ENCODE measurements around the gene CBX6. TPM values are rescaled to one million over a fixed set of nuclear protein-coding genes. Genes with fewer than 3 reads are reported as not detected.

Gene CBX6
- total RNA-seq, 2 donors from 2014 or later: 60.1 to 62.9 TPM

DNA sequence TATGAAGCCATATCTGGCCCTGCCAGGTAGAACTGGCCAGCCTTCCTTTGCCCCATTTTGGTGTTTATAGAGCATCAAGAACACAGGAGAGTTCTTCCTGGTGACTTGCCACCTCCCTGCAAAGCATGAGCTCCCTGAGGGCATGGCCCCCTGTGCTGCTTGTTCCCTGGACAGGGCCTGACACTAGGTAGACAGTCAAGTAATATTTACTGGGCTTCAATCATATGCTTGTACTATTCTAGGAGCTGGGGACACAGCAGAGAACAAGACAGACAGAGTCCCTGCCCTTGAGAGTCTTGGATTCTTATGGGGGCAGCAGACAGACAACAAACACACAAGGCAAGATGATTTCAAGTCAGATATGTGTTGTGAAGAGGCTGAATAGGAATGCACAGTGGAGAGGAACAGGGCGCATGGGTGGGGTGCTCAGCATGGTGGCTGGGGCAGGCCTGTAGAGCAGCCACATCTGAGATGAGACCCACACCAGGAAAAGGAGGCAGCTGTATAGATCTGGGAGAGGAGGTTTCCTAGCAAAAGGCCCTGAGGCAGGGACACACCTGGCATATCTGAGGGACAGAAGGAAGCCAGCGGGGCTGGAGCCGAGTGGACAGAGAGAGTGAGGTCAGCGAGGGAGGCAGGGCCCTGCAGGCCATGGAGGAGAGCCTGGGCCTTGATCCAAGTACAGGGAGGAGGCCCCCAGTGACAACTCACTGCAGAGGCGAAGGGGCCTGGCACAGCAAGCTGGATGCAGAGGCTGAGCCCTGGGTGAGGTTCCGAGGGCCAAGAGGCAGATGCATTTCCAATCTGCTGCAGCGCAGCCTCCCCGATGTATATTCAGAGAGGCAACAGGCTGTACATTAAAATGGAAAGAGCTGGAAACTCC, 10.2 kb upstream of the CBX6 start:
- H3K4me3 Mint-ChIP-seq: peak overlapping the region; percentile 39
- H3K27ac Mint-ChIP-seq: peak overlapping the region; percentile 34
- no peak for ATAC-seq (replicated peaks)
- no peaks in the 10 kb centered on the region for H3K36me3 Mint-ChIP-seq (ENCODE audit: low read depth)
- H3K9me3 Mint-ChIP-seq: no peaks in the 10 kb centered on the region
- no peaks in the 10 kb centered on the region for H3K27me3 Mint-ChIP-seq
- peaks cover 14% of the 10 kb centered on the region for H3K4me1 Mint-ChIP-seq

DNA sequence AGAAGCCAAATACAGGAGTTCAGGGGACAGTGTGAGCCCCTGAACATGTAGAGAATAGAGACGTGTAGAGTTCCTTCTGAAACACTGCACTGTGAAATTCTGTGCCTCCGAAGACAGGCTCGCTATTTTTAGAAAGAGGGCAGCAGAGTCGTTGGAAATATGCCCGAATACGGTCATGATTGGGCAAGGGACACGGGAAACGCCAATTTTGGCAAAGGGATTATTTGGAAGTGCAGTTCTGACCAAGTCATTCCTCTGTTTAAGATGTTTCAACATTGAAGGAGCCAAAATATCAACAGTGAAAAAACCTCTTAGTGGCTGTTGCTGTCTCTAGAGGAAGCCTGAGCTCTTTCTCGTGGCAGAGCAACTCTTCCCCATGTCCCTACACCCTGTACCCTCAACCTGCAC, 9.5 kb upstream of the CBX6 start:
- Mint-ChIP-seq H3K27ac (no peak overlapping the region), H3K9me3 (no peaks in the 10 kb centered on the region), H3K27me3 (no peaks in the 10 kb centered on the region), H3K4me1 (peaks cover 14% of the 10 kb centered on the region), H3K36me3 (ENCODE audit: low read depth) (no peaks in the 10 kb centered on the region), H3K4me3 (no peak overlapping the region)
- no peak for ATAC-seq (replicated peaks)

GRCh38 chr22:38879961-38880360, 7.9 kb upstream of the CBX6 start:
- Mint-ChIP-seq H3K27me3 (no peaks in the 10 kb centered on the region), H3K4me3 (no peak overlapping the region), H3K4me1 (peaks cover 18% of the 10 kb centered on the region), H3K36me3 (ENCODE audit: low read depth) (no peaks in the 10 kb centered on the region), H3K27ac (no peak overlapping the region), H3K9me3 (no peaks in the 10 kb centered on the region)
- ATAC-seq (replicated peaks): no peak

GRCh38 chr22:38879108-38879729, 7.2 kb upstream of the CBX6 start:
- Mint-ChIP-seq H3K27ac (no peak overlapping the region), H3K27me3 (no peaks in the 10 kb centered on the region)

DNA sequence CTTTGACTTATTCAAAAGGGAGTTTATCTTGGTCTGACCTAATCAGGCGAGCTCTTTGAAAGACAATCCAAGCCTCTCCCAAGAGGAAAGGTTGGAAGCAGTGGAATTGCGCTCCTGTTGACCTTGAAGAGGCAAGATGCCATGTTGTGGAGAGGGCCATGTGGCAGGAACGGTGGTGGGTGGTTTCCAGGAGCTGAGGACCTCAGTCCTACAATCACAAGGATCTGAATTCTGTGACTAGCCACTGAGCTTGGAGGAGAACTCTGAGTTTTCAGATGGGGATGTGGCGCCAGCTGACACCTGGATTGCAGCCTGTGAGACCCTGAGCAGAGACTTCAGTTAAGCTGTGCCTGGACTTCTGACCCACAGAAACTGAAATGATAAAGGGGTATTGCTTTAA, 6.0 kb upstream of the CBX6 start:
- Mint-ChIP-seq H3K4me3 (no peak overlapping the region), H3K27ac (no peak overlapping the region), H3K27me3 (no peaks in the 10 kb centered on the region), H3K36me3 (ENCODE audit: low read depth) (no peaks in the 10 kb centered on the region), H3K9me3 (no peaks in the 10 kb centered on the region), H3K4me1 (peaks cover 28% of the 10 kb centered on the region)
- ATAC-seq (replicated peaks): no peak

More at GRCh38 chr22:38879108-38879729, 7.2 kb upstream of the CBX6 start:
- Mint-ChIP-seq H3K4me1 (peaks cover 23% of the 10 kb centered on the region), H3K4me3 (no peak overlapping the region), H3K36me3 (ENCODE audit: low read depth) (no peaks in the 10 kb centered on the region), H3K9me3 (no peaks in the 10 kb centered on the region)
- no peak for ATAC-seq (replicated peaks)

- Mint-ChIP-seq H3K4me3 (peak overlapping the region; percentile 89), H3K9me3 (no peaks in the 10 kb centered on the region), H3K4me1 (peaks cover 26% of the 10 kb centered on the region), H3K27me3 (no peaks in the 10 kb centered on the region), H3K27ac (peak overlapping the region; percentile 81), H3K36me3 (ENCODE audit: low read depth) (peaks cover 16% of the 10 kb centered on the region)
- ATAC-seq (replicated peaks): no peak
Observed at GRCh38 chr22:38874529-38875222, 2.7 kb upstream of the CBX6 start.

GRCh38 chr22:38873469-38874411, 1.7 kb upstream of the CBX6 start:
- Mint-ChIP-seq H3K4me3 (peak overlapping the region; percentile 89), H3K27me3 (no peaks in the 10 kb centered on the region), H3K27ac (peak overlapping the region; percentile 81), H3K36me3 (ENCODE audit: low read depth) (peaks cover 25% of the 10 kb centered on the region), H3K4me1 (peaks cover 26% of the 10 kb centered on the region), H3K9me3 (no peaks in the 10 kb centered on the region)
- peak; percentile 89 for ATAC-seq (replicated peaks)

- ATAC-seq (replicated peaks): no peak
- Mint-ChIP-seq H3K27ac (peak overlapping the region; percentile 81), H3K4me1 (peaks cover 26% of the 10 kb centered on the region), H3K36me3 (ENCODE audit: low read depth) (peaks cover 34% of the 10 kb centered on the region), H3K27me3 (no peaks in the 10 kb centered on the region), H3K4me3 (peak overlapping the region; percentile 89), H3K9me3 (no peaks in the 10 kb centered on the region)
Observed at GRCh38 chr22:38872831-38873248, 824 bp upstream of the CBX6 start.

GRCh38 chr22:38871360-38872171, 450 bp downstream of the CBX6 start:
- ATAC-seq (replicated peaks): no peak

GRCh38 chr22:38870791-38871359, 1.1 kb downstream of the CBX6 start:
- peak overlapping the region; percentile 92 for H3K4me3 Mint-ChIP-seq
- no peaks in the 10 kb centered on the region for H3K9me3 Mint-ChIP-seq
- peak overlapping the region; percentile 91 for H3K27ac Mint-ChIP-seq
- no peaks in the 10 kb centered on the region for H3K27me3 Mint-ChIP-seq
- ATAC-seq (replicated peaks): no peak
- H3K36me3 Mint-ChIP-seq (ENCODE audit: low read depth): peaks cover 46% of the 10 kb centered on the region
- H3K4me1 Mint-ChIP-seq: peaks cover 26% of the 10 kb centered on the region

More at GRCh38 chr22:38871360-38872171, 450 bp downstream of the CBX6 start:
- Mint-ChIP-seq H3K36me3 (ENCODE audit: low read depth) (peaks cover 41% of the 10 kb centered on the region), H3K4me3 (peak overlapping the region; percentile 92), H3K27ac (peak overlapping the region; percentile 91), H3K27me3 (no peaks in the 10 kb centered on the region), H3K4me1 (peaks cover 26% of the 10 kb centered on the region), H3K9me3 (no peaks in the 10 kb centered on the region)

- peak overlapping the region; percentile 92 for H3K4me3 Mint-ChIP-seq
- H3K27me3 Mint-ChIP-seq: no peaks in the 10 kb centered on the region
- no peaks in the 10 kb centered on the region for H3K9me3 Mint-ChIP-seq
- H3K27ac Mint-ChIP-seq: peak overlapping the region; percentile 91
- peaks cover 51% of the 10 kb centered on the region for H3K36me3 Mint-ChIP-seq (ENCODE audit: low read depth)
- ATAC-seq (replicated peaks): peak; percentile 31
- peaks cover 26% of the 10 kb centered on the region for H3K4me1 Mint-ChIP-seq
Observed at GRCh38 chr22:38870312-38870741, 1.7 kb downstream of the CBX6 start.

DNA sequence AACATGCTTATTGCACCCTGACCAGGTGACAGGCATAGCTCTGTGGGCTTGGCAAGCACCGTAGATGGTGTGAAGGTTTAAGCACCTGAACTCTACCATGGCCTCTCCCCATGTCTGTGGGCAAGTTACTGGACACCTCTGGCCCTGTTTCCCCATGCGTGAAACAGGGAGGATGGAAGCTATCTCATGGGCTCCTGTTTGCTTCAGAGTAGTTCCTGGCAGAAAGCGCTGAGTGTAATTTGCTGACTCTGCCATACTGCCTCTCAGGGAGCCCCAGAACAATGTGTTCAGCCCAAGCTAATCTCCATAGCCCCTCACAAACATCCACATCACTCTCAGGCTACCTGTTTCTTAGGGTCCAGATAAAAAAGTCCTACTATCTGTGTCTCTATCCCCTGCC, 2.4 kb downstream of the CBX6 start:
- ATAC-seq (replicated peaks): no peak
- no peaks in the 10 kb centered on the region for H3K9me3 Mint-ChIP-seq
- H3K4me3 Mint-ChIP-seq: peak overlapping the region; percentile 92

More for the DNA sequence above, 2.4 kb downstream of the CBX6 start:
- Mint-ChIP-seq H3K27me3 (no peaks in the 10 kb centered on the region), H3K36me3 (ENCODE audit: low read depth) (peaks cover 54% of the 10 kb centered on the region), H3K4me1 (peaks cover 20% of the 10 kb centered on the region), H3K27ac (peak overlapping the region; percentile 91)
